ENCODE results near the gene MARCHF4. TPM values are rescaled to one million over a fixed set of nuclear protein-coding genes. Genes with fewer than 3 reads are reported as not detected.

Gene MARCHF4
- total and polyA plus RNA-seq, 2 of the 8 experiments (the other 6 are each of a cell fraction or from before 2014, with no cell fraction given), result 1.9 to 2.9 TPM

DNA sequence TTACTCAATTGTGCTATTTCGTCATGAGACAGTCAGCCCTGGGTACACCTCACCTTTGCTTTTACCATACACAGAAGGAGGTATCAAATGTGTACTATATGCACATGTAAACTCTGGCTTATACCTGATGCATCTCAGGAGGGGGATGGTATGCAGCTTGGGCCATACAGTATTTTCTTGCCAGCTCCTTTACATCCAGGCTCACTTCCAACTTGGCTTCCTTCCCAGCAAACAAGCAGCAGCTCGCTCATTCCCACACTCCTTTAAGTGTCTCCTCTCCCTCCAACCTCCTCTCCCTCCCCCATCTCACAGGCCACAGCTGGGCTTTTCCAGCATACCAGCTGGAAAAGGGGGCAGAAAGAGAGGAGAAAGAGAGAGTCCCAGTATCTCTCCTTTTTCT is 9.6 kb downstream of the MARCHF4 start:
- no peak overlapping the region for H4K8ac ChIP-seq (ENCODE audit: extremely low read depth, insufficient read depth, low read length)
- H3K4me3 ChIP-seq (ENCODE audit: extremely low read depth in 1 of 4, insufficient read depth in 2 of 4, low read depth in 3 of 4, low read length in 4 of 4), result no peak overlapping the region
- peaks cover 0 to 5% (median 0%) of the 10 kb centered on the region in 4 experiments; a peak in 2 of 7 replicates for H3K4me1 ChIP-seq (replicated peaks in 1 of 4; ENCODE audit: control insufficient read depth in 3 of 4, insufficient read depth in 4 of 4, low read length in 3 of 4)
- no peak overlapping the region for H3K18ac ChIP-seq (ENCODE audit: extremely low read depth, low read length)
- H3K14ac ChIP-seq (ENCODE audit: insufficient read length), result no peak overlapping the region
- H2BK12ac ChIP-seq (ENCODE audit: low read depth, low read length), result no peak overlapping the region
- no peak overlapping the region for H2AFZ ChIP-seq (ENCODE audit: low read length)
- H4K91ac ChIP-seq (replicated peaks; ENCODE audit: insufficient read length, low read length), result no peak overlapping the region
- H2AK5ac ChIP-seq (ENCODE audit: low read depth, low read length), result no peak overlapping the region
- H4K5ac ChIP-seq (ENCODE audit: insufficient read length, low read depth, low read length), result no peak overlapping the region
- no peaks in the 10 kb centered on the region for H4K20me1 ChIP-seq (replicated peaks in 1 of 2; ENCODE audit: control insufficient read depth in 1 of 2, insufficient read depth in 2 of 2, low read length in 2 of 2)
- no peak overlapping the region for H2BK5ac ChIP-seq (ENCODE audit: low read depth, low read length)
- no peaks in the 10 kb centered on the region for H3K9me3 ChIP-seq (ENCODE audit: insufficient read depth in 2 of 2, low read depth in 1 of 2, low read length in 1 of 2)
- H3K4ac ChIP-seq (replicated peaks; ENCODE audit: insufficient read length, low read depth, low read length), result no peak overlapping the region
- H3K23me2 ChIP-seq (ENCODE audit: low read depth, low read length), result no peaks in the 10 kb centered on the region
- no peaks in the 10 kb centered on the region for H3K79me1 ChIP-seq (ENCODE audit: low read depth, low read length)
- no peak overlapping the region for H3K27ac ChIP-seq (ENCODE audit: low read depth, low read length)
- no peak overlapping the region for H2BK20ac ChIP-seq (ENCODE audit: low read length)
- H3K79me2 ChIP-seq (ENCODE audit: control insufficient read depth in 1 of 2, insufficient read depth in 2 of 2, low read length in 2 of 2), result no peaks in the 10 kb centered on the region
- no peaks in the 10 kb centered on the region for H3K27me3 ChIP-seq (replicated peaks in 1 of 4; ENCODE audit: control insufficient read depth in 3 of 4, extremely low read depth in 1 of 4, insufficient read depth in 3 of 4, low read length in 3 of 4)
- H3K9ac ChIP-seq (replicated peaks in 1 of 4; ENCODE audit: extremely low read depth in 1 of 4, low read depth in 3 of 4, low read length in 3 of 4), result no peak overlapping the region
- H2BK15ac ChIP-seq (ENCODE audit: low read length), result no peak overlapping the region
- no peak overlapping the region for H3K4me2 ChIP-seq (ENCODE audit: insufficient read depth in 1 of 2, low read depth in 2 of 2, low read length in 2 of 2)
- WGBS, 2 experiments (ENCODE audit: extremely low coverage in 1 of 2, insufficient coverage in 1 of 2, insufficient read length in 1 of 2, insufficient replicate concordance in 2 of 2, low coverage in 1 of 2, low lambda C conversion rate in 2 of 2, missing lambda C conversion rate in 1 of 2), result 87% methylated on average over 2 of the region's 2 CpGs; no CpG with 5 or more reads in 1 of the 2 experiments
- TF ChIP-seq CTBP2 (IDR thresholded peaks at IDR 0.05; ENCODE audit: borderline replicate concordance, insufficient read depth, insufficient read length, low read length), result no peak
- no peak for TF ChIP-seq SIRT6 (IDR thresholded peaks at IDR 0.05; ENCODE audit: low read length)
- TF ChIP-seq, protein P1, sequence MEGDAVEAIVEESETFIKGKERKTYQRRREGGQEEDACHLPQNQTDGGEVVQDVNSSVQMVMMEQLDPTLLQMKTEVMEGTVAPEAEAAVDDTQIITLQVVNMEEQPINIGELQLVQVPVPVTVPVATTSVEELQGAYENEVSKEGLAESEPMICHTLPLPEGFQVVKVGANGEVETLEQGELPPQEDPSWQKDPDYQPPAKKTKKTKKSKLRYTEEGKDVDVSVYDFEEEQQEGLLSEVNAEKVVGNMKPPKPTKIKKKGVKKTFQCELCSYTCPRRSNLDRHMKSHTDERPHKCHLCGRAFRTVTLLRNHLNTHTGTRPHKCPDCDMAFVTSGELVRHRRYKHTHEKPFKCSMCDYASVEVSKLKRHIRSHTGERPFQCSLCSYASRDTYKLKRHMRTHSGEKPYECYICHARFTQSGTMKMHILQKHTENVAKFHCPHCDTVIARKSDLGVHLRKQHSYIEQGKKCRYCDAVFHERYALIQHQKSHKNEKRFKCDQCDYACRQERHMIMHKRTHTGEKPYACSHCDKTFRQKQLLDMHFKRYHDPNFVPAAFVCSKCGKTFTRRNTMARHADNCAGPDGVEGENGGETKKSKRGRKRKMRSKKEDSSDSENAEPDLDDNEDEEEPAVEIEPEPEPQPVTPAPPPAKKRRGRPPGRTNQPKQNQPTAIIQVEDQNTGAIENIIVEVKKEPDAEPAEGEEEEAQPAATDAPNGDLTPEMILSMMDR (IDR thresholded peaks at IDR 0.05; ENCODE audit: control extremely low read depth in 1 of 3, insufficient read depth in 1 of 3, low read depth in 1 of 3, low read length in 3 of 3), result no peak
- no peak for TF ChIP-seq EP300 (IDR thresholded peaks at IDR 0.05; ENCODE audit: borderline replicate concordance in 1 of 2, low read depth in 2 of 2, low read length in 2 of 2)
- TF ChIP-seq MAFK (IDR thresholded peaks at IDR 0.05; ENCODE audit: low read depth, low read length), result no peak
- TF ChIP-seq POU5F1 (IDR thresholded peaks at IDR 0.05; ENCODE audit: low read depth, low read length), result no peak
- TF ChIP-seq SP2 (IDR thresholded peaks at IDR 0.05; ENCODE audit: low read length), result no peak
- no peak for TF ChIP-seq NANOG (IDR thresholded peaks at IDR 0.05; ENCODE audit: insufficient read depth, low read depth, low read length, poor library complexity, severe bottlenecking)
- no peak for TF ChIP-seq ATF3 (IDR thresholded peaks at IDR 0.05; ENCODE audit: insufficient read depth, low read depth, low read length)
- no peak for TF ChIP-seq SP4 (IDR thresholded peaks at IDR 0.05; ENCODE audit: low read length)
- H3K36me3 ChIP-seq (ENCODE audit: control insufficient read depth in 2 of 4, insufficient read depth in 4 of 4, low read length in 3 of 4), result no peaks in the 10 kb centered on the region
- CTCF ChIA-PET (ENCODE audit: partially characterized antibody), result interaction anchor here (0.8 to 2.0 kb wide), 6 partner anchors 10 to 76 kb away, joined by 3 to 7 read pairs (median 4); no protein-coding TSS in a partner anchor
- POLR2A ChIA-PET (ENCODE audit: partially characterized antibody), result interaction anchor here (0.9 to 1.5 kb wide), 4 partner anchors 9 to 136 kb away, joined by 4 to 5 read pairs (median 4); partner anchors contain the start of genes MARCHF4 and RPL37A
- no peak overlapping the region for H3K23ac ChIP-seq (ENCODE audit: insufficient read length)
- no peak overlapping the region for H2BK120ac ChIP-seq (replicated peaks; ENCODE audit: low read depth, low read length)
- no peak for FAIRE-seq
- no peak overlapping the region for H3K56ac ChIP-seq (replicated peaks; ENCODE audit: insufficient read length, low read depth, low read length)
- no peak for DNase-seq (ENCODE audit: low read depth in 1 of 2, low spot score in 2 of 2)

Data from H1 (cell line).